KMS-11 (cell line): ENCODE measurements around the gene TMEM88.

Source experiments
- H2AFZ ChIP-seq: fragments of 200-600 bp; sonication (generic); 2 replicates; pipeline ENCODE4 v1.6.1; 2016; ENCODE audit warnings: antibody characterized with exemption, mixed run types, low read depth
- H3K27ac ChIP-seq: fragments of 200-600 bp; sonication (generic); 2 replicates; pipeline ENCODE4 v1.6.1; 2016; ENCODE audit warnings: mild to moderate bottlenecking, mixed run types
- H3K27me3 ChIP-seq: fragments of 200-600 bp; sonication (generic); 2 replicates; pipeline ENCODE4 v1.6.1; 2017; ENCODE audit warnings: mild to moderate bottlenecking, low read depth, mixed run types, moderate library complexity; ENCODE audit not compliant: insufficient read depth
- H3K36me3 ChIP-seq: fragments of 200-600 bp; sonication (generic); 2 replicates; pipeline ENCODE4 v1.6.1; 2017; ENCODE audit warnings: mild to moderate bottlenecking, mixed run types; ENCODE audit not compliant: insufficient read depth
- H3K4me1 ChIP-seq: fragments of 200-600 bp; sonication (generic); 2 replicates; pipeline ENCODE4 v1.6.1; 2016; ENCODE audit warnings: mild to moderate bottlenecking, low read depth, mixed run types; ENCODE audit not compliant: poor library complexity, severe bottlenecking
- H3K4me2 ChIP-seq: fragments of 200-600 bp; sonication (generic); 2 replicates; pipeline ENCODE4 v1.7.0; 2016; ENCODE audit warnings: mild to moderate bottlenecking, mixed run types
- H3K4me3 ChIP-seq: fragments of 200-600 bp; sonication (generic); IDR thresholded peaks from 2 replicates; pipeline ENCODE4 v1.6.1; 2017; ENCODE audit warnings: low read depth, low read length, mixed read lengths; ENCODE audit not compliant: insufficient read depth
- H3K79me2 ChIP-seq: fragments of 200-600 bp; sonication (generic); 2 replicates; pipeline ENCODE4 v1.6.1; 2016; ENCODE audit warnings: low read depth, mixed run types; ENCODE audit not compliant: insufficient read depth
- H3K9ac ChIP-seq: fragments of 200-600 bp; sonication (generic); 2 replicates; pipeline ENCODE4 v1.6.1; 2016; ENCODE audit warnings: mild to moderate bottlenecking, mixed run types
- H4K20me1 ChIP-seq: fragments of 200-600 bp; sonication (generic); 2 replicates; pipeline ENCODE4 v1.6.1; 2016; ENCODE audit warnings: mild to moderate bottlenecking, mixed run types; ENCODE audit not compliant: insufficient read depth
- TF ChIP-seq, protein P1 (sequence below): fragments of 200-600 bp; sonication (generic); conservative IDR thresholded peaks from 2 replicates; pipeline ENCODE4 v1.6.1; 2017; ENCODE audit warnings: low read depth, mild to moderate bottlenecking, antibody characterized with exemption, low read length, moderate library complexity, mixed read lengths

Gene TMEM88

DNA sequence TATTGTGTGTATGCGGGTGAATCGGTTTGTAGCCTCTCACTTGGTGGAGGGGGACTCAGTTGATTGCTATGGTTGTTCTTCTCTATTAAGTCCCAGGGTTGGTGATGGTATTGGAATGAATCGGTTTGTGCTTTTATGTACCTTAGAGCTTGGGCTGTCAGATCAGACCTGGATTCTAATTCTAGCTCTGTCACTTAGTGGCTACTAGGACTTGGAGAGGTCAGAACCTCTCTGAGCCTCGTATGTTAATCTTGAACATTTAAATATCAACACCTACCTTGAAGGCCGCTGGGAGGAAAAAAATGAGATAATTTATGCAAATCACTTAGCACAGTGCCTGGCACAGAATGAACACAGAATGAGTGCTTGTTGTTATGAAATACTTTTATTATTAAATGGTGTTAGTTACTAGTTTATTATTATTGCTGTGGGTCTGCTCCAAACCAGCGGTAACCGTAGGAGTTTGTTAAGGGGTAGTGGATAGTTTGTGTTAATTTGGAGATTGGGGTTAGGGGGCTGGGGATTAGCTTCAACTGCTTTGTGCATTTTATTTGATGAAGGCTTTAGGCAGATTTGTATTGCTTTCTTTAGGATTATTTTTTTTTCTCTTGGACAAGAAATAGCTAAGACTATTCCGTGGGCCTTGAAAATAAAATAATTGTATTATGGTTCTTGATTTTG, 17.3 kb upstream of the TMEM88 start:
- TF ChIP-seq, protein P1, sequence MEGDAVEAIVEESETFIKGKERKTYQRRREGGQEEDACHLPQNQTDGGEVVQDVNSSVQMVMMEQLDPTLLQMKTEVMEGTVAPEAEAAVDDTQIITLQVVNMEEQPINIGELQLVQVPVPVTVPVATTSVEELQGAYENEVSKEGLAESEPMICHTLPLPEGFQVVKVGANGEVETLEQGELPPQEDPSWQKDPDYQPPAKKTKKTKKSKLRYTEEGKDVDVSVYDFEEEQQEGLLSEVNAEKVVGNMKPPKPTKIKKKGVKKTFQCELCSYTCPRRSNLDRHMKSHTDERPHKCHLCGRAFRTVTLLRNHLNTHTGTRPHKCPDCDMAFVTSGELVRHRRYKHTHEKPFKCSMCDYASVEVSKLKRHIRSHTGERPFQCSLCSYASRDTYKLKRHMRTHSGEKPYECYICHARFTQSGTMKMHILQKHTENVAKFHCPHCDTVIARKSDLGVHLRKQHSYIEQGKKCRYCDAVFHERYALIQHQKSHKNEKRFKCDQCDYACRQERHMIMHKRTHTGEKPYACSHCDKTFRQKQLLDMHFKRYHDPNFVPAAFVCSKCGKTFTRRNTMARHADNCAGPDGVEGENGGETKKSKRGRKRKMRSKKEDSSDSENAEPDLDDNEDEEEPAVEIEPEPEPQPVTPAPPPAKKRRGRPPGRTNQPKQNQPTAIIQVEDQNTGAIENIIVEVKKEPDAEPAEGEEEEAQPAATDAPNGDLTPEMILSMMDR = no peak
- Histone ChIP-seq H3K9ac (no peak overlapping the region), H3K27me3 (no peaks in the 10 kb centered on the region), H2AFZ (no peak overlapping the region), H3K79me2 (no peaks in the 10 kb centered on the region), H3K4me2 (peak overlapping the region; percentile 39; the same call in 1 of the 2 replicates), H4K20me1 (no peaks in the 10 kb centered on the region), H3K4me1 (peaks cover 10% of the 10 kb centered on the region), H3K36me3 (no peaks in the 10 kb centered on the region), H3K27ac (no peak overlapping the region), H3K4me3 (no peak overlapping the region)

GRCh38 chr17:7838090-7839075, 16.5 kb upstream of the TMEM88 start:
- no peaks in the 10 kb centered on the region for H3K36me3 ChIP-seq
- no peaks in the 10 kb centered on the region for H3K79me2 ChIP-seq
- no peak overlapping the region for H2AFZ ChIP-seq
- TF ChIP-seq, protein P1 = no peak
- H3K27me3 ChIP-seq = no peaks in the 10 kb centered on the region
- H3K27ac ChIP-seq = no peak overlapping the region
- H3K9ac ChIP-seq = no peak overlapping the region
- H3K4me3 ChIP-seq = no peak overlapping the region
- H3K4me1 ChIP-seq = peaks cover 10% of the 10 kb centered on the region
- peak overlapping the region; percentile 45; the same call in 1 of the 2 replicates for H3K4me2 ChIP-seq
- no peaks in the 10 kb centered on the region for H4K20me1 ChIP-seq

GRCh38 chr17:7839190-7839875, 15.5 kb upstream of the TMEM88 start:
- Histone ChIP-seq H3K9ac (no peak overlapping the region), H4K20me1 (no peaks in the 10 kb centered on the region), H3K4me2 (no peak overlapping the region), H2AFZ (no peak overlapping the region), H3K27ac (no peak overlapping the region), H3K4me1 (peaks cover 10% of the 10 kb centered on the region), H3K4me3 (no peak overlapping the region), H3K79me2 (no peaks in the 10 kb centered on the region), H3K36me3 (no peaks in the 10 kb centered on the region), H3K27me3 (no peaks in the 10 kb centered on the region)
- TF ChIP-seq, protein P1 = no peak

DNA sequence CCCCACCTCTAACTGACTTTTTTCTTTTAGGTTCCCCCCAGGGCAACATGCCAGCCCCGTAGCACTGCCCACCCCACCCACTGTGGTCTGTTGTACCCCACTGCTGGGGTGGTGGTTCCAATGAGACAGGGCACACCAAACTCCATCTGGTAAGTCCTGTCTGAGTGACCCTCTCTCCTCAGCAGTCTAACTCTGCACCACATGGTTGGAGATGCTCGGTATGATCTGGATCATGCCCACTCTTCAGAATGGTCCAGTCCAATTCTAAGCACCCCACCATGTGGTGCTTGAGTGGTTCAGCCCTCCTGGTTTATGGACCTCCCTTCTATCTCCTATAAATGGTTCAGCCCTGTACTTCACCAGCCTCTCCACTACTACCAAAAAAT, 15.0 kb upstream of the TMEM88 start:
- Histone ChIP-seq H3K36me3 (no peaks in the 10 kb centered on the region), H3K9ac (no peak overlapping the region), H2AFZ (no peak overlapping the region), H4K20me1 (no peaks in the 10 kb centered on the region), H3K4me3 (no peak overlapping the region), H3K4me2 (no peak overlapping the region), H3K27me3 (no peaks in the 10 kb centered on the region), H3K27ac (no peak overlapping the region), H3K79me2 (no peaks in the 10 kb centered on the region), H3K4me1 (peaks cover 10% of the 10 kb centered on the region)
- TF ChIP-seq, protein P1 = no peak
